ENCODE data around the gene RAB28.

The RAB28 gene

DNA sequence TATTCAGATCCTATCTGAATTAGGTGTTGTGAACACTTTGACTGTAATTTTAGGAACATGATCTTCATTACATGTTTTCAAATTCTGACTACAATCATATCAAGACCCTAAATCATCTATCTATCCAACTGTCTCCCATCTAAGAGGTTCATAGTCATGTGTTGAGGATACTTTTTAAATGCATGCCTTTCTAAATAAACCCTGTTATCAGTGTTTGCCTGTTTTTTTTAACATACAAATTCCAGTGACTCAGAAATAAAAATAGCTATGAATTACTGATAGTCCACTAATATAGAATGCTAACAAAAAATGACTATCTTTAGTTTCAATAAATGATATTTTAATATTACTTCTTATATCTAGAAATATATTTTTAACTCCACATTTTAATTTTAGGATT, 8.0 kb downstream of the RAB28 start:
- H3K4me3 ChIP-seq (replicated peaks in 1 of 2; ENCODE audit: low read depth in 2 of 2, low read length in 2 of 2) = no peak overlapping the region
- DNase-seq (ENCODE audit: low read depth in 2 of 2) = no peak
- TF ChIP-seq, protein P1, sequence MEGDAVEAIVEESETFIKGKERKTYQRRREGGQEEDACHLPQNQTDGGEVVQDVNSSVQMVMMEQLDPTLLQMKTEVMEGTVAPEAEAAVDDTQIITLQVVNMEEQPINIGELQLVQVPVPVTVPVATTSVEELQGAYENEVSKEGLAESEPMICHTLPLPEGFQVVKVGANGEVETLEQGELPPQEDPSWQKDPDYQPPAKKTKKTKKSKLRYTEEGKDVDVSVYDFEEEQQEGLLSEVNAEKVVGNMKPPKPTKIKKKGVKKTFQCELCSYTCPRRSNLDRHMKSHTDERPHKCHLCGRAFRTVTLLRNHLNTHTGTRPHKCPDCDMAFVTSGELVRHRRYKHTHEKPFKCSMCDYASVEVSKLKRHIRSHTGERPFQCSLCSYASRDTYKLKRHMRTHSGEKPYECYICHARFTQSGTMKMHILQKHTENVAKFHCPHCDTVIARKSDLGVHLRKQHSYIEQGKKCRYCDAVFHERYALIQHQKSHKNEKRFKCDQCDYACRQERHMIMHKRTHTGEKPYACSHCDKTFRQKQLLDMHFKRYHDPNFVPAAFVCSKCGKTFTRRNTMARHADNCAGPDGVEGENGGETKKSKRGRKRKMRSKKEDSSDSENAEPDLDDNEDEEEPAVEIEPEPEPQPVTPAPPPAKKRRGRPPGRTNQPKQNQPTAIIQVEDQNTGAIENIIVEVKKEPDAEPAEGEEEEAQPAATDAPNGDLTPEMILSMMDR (IDR thresholded peaks at IDR 0.05; ENCODE audit: low read depth, low read length) = no peak

DNA sequence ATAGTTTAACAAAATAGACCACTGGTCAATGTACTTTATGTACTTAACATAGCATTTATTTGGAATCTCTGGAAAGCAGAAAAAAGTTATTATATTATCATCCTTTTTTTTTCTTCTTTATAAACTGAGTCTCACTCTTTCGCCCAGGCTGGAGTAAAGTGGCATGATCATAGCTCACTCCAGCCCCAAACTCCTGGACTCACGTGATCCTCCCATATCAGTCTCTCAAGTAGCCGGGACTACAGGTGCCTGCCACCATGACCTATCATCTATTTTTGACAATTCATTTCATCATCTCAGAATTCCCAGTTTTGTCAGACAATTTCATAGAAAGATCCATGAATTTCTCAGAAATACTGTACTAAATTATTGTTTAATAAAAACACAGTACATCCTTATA, 12.7 kb downstream of the RAB28 start:
- TF ChIP-seq, protein P1 (IDR thresholded peaks at IDR 0.05; ENCODE audit: low read depth, low read length) = no peak
- no peak overlapping the region for H3K4me3 ChIP-seq (replicated peaks in 1 of 2; ENCODE audit: low read depth in 2 of 2, low read length in 2 of 2)
- no peak for DNase-seq (ENCODE audit: low read depth in 2 of 2)

DNA sequence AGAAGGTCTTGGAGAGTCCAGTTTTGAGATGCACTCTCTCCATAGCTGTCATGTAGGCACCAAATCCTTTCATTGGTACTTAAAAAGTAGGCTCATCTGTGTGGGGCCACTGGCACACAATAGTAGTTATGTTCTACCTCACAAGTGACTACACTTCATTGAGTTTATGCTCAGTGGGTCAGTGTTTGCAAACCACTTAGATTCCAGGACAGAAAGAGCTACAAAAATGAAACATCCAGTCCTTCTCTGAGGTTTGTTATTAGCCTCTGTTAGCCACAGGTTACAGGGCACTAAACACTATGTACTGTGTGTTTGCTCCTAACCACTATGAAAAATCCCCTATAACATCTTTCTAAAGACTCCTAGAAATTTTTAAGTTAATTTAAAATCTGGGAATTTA, 13.8 kb downstream of the RAB28 start:
- H3K4me3 ChIP-seq (replicated peaks in 1 of 2; ENCODE audit: low read depth in 2 of 2, low read length in 2 of 2) = no peak overlapping the region
- TF ChIP-seq, protein P1 (IDR thresholded peaks at IDR 0.05; ENCODE audit: low read depth, low read length) = no peak
- DNase-seq (ENCODE audit: low read depth in 2 of 2) = no peak

DNA sequence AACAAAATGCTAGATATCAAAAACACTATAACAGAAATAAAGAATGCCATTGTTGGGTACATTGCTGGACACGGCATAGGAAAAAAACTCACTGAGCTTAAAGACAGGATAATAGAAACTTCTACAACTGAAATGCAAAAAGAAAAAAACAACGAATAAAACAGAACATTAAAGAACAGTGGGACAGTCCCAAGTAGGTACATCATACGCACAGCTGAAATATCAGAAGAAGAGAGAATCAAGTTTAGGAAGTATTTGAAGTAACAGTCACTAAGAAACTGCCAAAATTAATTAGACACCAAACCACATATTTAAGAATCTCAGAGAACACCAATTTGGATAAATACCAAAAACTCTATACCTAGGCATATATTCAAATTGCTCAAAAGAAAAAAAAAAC, 19.2 kb downstream of the RAB28 start:
- no peak overlapping the region for H3K4me3 ChIP-seq (replicated peaks in 1 of 2; ENCODE audit: low read depth in 2 of 2, low read length in 2 of 2)
- TF ChIP-seq, protein P1 (IDR thresholded peaks at IDR 0.05; ENCODE audit: low read depth, low read length) = no peak
- DNase-seq (ENCODE audit: low read depth in 2 of 2) = no peak

DNA sequence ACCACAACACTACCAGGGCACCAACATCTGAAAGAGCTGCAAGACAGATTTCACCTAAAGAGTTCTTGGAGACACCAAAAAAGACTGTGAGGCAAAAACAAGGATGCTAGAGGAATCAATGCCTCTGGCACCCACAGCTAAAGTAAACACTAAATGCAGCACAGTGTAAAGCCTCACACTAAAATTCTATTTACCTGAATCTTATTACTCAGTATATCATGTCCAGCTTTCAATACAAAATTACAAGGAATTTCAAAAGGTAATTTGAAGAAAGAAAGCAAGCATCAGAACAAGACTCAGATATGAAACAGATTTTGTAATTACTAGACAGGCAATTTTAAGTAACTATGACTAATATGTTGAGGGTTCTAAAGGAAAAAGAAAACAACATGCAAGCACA, 19.6 kb downstream of the RAB28 start:
- TF ChIP-seq, protein P1 (IDR thresholded peaks at IDR 0.05; ENCODE audit: low read depth, low read length) = no peak
- H3K4me3 ChIP-seq (replicated peaks in 1 of 2; ENCODE audit: low read depth in 2 of 2, low read length in 2 of 2) = no peak overlapping the region
- no peak for DNase-seq (ENCODE audit: low read depth in 2 of 2)

DNA sequence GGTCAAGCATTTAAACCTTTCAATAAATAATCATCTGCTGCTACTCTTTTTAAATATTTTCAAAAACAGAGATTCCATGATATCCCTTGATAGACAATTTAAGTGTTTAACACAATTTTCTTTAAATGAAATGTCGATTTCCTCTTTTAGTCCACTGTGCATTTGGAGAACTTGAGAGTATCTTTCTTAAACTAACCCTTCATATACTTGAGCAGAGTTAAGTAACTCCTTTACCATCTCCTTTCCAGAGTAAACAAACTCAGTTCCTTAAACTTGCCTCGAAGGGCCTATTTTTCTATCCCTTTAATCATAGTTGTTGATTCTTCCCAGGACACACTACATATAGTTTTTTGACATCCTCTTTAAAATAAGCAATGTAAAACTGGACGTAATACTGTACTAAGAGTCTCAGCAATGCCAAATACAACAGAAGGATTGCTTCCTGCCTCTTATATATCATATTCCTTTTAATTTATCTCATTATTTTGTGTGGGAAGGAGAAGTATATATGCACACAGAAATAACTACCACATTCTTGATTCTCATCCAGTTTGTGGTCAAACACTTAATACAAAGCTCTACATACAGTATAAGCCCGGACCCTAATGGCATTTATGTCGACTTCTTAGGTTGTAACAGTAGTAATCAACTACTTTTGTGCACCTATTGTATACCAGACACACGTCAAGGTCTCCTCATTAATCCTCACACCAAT, 22.8 kb downstream of the RAB28 start:
- H3K4me3 ChIP-seq (replicated peaks in 1 of 2; ENCODE audit: low read depth in 2 of 2, low read length in 2 of 2) = no peak overlapping the region
- DNase-seq (ENCODE audit: low read depth in 2 of 2) = peak in 1 of 2 donors; percentile 49
- TF ChIP-seq, protein P1 (IDR thresholded peaks at IDR 0.05; ENCODE audit: low read depth, low read length) = no peak

DNA sequence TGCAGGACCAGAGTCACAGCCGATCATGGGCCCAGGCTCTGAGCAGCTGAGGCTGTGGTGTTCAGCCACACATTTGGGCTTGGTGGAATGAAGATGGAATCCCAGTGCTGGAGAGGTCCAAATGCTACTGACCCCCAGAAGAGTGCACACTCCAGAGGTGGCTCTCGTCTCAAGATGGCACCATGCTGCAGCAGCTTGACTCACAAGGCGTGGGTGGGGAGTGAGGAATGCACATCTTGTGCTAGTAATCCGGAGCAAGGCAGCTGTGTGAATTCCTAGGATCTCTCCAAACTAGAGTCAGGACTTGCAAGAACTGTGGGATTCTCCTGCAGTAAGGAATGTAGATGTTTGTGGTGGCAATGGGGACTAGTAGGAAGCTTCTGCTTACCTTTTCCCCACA, 28.7 kb downstream of the RAB28 start:
- peak in 1 of 2 donors; percentile 6 for DNase-seq (ENCODE audit: low read depth in 2 of 2)
- TF ChIP-seq, protein P1 (IDR thresholded peaks at IDR 0.05; ENCODE audit: low read depth, low read length) = no peak
- H3K4me3 ChIP-seq (replicated peaks in 1 of 2; ENCODE audit: low read depth in 2 of 2, low read length in 2 of 2) = no peak overlapping the region

Data from cardiac fibroblast (primary cell).